ENCODE data around the gene MPZL1. TPM values are rescaled to one million over a fixed set of nuclear protein-coding genes. Genes with fewer than 3 reads are reported as not detected.

Gene MPZL1
- total RNA-seq, 2 experiments from 2014 or later, result 14.8 to 15.4 TPM

DNA sequence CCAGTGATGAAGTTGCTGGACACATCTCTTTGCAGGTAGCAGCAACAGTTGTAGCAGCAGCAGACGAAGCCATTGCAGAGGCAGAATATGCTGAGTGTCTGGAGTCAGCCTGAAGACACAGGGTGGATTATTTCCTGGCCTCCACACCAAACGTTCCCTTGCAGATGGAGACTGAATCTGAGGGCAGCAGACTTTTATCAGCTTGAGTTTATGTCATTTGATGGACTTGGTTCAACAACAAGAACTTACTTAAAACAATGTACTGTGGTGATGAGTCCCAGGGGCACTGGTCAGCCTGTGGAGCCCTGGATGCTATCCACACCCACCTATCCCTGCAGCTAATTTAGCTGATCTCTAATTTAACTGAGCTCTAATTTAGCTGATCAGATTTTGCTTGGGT lies 17.1 kb upstream of the MPZL1 start:
- TF ChIP-seq, protein P1, sequence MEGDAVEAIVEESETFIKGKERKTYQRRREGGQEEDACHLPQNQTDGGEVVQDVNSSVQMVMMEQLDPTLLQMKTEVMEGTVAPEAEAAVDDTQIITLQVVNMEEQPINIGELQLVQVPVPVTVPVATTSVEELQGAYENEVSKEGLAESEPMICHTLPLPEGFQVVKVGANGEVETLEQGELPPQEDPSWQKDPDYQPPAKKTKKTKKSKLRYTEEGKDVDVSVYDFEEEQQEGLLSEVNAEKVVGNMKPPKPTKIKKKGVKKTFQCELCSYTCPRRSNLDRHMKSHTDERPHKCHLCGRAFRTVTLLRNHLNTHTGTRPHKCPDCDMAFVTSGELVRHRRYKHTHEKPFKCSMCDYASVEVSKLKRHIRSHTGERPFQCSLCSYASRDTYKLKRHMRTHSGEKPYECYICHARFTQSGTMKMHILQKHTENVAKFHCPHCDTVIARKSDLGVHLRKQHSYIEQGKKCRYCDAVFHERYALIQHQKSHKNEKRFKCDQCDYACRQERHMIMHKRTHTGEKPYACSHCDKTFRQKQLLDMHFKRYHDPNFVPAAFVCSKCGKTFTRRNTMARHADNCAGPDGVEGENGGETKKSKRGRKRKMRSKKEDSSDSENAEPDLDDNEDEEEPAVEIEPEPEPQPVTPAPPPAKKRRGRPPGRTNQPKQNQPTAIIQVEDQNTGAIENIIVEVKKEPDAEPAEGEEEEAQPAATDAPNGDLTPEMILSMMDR (IDR thresholded peaks at IDR 0.05), result no peak
- Mint-ChIP-seq H3K27me3 (no peaks in the 10 kb centered on the region), H3K4me1 (ENCODE audit: low read depth) (peaks cover 11% of the 10 kb centered on the region), H3K9me3 (no peaks in the 10 kb centered on the region), H3K36me3 (ENCODE audit: low read depth) (peaks cover 21% of the 10 kb centered on the region), H3K27ac (peak overlapping the region; percentile 10), H3K4me3 (no peak overlapping the region)
- DNase-seq, result no peak
- intact Hi-C loops (cut with micrococcal nuclease), result no loop called here
- no peak for ATAC-seq
- POLR2A ChIA-PET, result no interaction called here
- CTCF ChIA-PET, result interaction anchor here (2.6 kb wide), 1 partner anchor 17 kb away, joined by 15 read pairs; no protein-coding TSS in a partner anchor

DNA sequence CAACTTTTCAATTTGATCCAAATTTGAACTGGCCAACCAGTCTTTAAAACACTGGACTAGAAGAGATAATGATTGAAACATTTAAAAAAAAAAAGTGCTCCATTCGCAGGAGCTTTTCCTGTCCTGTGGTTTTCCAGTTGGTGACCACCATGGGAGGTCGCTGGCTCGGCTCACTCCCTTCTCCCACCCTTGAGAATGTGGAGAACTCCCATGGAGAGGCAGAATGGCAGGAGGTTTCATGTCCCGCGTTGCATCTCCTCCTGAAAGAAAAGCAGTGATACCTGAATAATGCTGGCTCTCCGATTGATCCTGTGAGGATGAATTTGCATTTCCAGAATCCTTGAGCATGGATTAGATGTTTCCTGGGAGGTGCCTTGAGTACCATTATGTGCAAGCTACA lies 16.5 kb upstream of the MPZL1 start:
- Mint-ChIP-seq H3K4me3 (no peak overlapping the region), H3K4me1 (ENCODE audit: low read depth) (peaks cover 11% of the 10 kb centered on the region), H3K9me3 (no peaks in the 10 kb centered on the region), H3K36me3 (ENCODE audit: low read depth) (peaks cover 16% of the 10 kb centered on the region), H3K27me3 (no peaks in the 10 kb centered on the region), H3K27ac (peak overlapping the region; percentile 16)
- intact Hi-C loops (cut with micrococcal nuclease), result no loop called here
- DNase-seq, result no peak
- TF ChIP-seq, protein P1 (IDR thresholded peaks at IDR 0.05), result no peak
- CTCF ChIA-PET, result interaction anchor here (1.2 to 2.6 kb wide), 4 partner anchors 15 to 377 kb away, joined by 3 to 15 read pairs (median 4); no protein-coding TSS in a partner anchor
- ATAC-seq, result no peak
- POLR2A ChIA-PET, result no interaction called here

DNA sequence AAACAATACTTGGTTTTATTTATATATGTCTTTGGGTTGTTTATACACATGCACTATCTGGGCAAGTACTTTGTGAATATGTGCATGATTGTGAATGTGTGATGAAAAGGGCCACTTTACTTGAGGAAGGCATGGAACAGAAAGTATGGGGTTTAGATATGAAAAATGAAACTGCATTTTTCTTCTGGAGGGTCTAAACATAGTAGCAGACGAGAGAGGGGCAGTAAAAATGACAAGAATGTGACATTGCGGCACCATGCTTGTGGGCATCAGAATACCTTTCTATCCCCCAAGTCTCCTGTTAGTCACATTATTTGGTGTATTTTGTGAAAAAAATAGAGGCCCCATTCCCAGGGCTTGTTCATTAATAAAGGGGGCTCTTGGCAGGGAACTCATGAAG lies 15.4 kb upstream of the MPZL1 start:
- ChIA-PET POLR2A (interaction anchor here (0.9 kb wide), 1 partner anchor 9 kb away, joined by 3 read pairs; no protein-coding TSS in a partner anchor), CTCF (interaction anchor here (1.2 to 2.6 kb wide), 6 partner anchors 8 to 376 kb away, joined by 3 to 15 read pairs (median 4); no protein-coding TSS in a partner anchor)
- H3K4me3 Mint-ChIP-seq, result no peak overlapping the region
- TF ChIP-seq, protein P1 (IDR thresholded peaks at IDR 0.05), result no peak
- no peak for DNase-seq
- intact Hi-C loops (cut with micrococcal nuclease), result no loop called here
- peaks cover 15% of the 10 kb centered on the region for H3K4me1 Mint-ChIP-seq (ENCODE audit: low read depth)
- no peak for ATAC-seq
- peaks cover 16% of the 10 kb centered on the region for H3K36me3 Mint-ChIP-seq (ENCODE audit: low read depth)
- no peaks in the 10 kb centered on the region for H3K27me3 Mint-ChIP-seq
- no peaks in the 10 kb centered on the region for H3K9me3 Mint-ChIP-seq
- H3K27ac Mint-ChIP-seq, result peak overlapping the region; percentile 31

DNA sequence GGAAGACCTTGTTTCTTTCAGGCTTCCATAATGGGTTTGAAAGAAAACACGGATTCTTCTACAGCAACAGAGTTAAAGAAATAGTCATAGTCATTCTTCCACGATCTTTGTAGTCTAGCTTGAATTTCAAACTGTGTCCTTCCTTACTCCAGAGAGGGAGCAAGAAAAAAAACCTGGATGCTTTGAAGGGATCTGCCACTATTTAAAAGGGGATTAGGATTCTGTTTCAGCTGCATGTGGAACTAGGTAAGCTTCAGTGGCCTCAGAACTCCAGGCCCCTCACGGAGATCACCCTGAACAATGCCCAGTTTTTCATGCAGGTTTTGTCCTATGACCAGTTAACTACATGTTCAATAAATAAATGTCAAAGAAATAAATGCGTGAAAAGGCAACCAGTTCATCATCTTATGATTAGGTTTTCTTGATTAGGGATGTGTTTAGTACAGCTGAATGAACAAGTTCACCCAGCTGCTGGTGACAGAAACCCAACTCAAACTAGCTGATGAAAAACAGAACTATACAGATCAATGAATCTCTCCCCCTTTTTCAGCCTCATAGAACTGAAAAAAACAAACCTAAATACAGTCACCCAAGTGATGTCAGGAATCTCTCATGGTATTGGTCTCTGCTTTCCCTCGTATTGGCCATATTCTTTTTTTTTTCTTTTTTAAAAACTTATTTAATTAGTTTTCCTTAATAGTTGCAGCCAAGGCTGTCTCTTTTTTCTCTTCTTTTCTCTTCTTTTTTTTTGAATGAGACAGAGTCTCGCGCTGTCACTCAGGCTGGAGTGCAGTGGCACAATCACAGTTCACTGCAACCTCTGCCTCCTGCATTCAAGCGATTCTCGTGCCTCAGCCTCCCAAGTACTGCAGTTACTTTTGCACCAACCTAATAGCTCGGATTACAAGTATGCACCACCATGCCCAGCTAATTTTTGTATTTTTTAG lies 14.6 kb upstream of the MPZL1 start:
- H3K9me3 Mint-ChIP-seq, result no peaks in the 10 kb centered on the region
- ChIA-PET POLR2A (interaction anchor here (0.6 to 1.0 kb wide), 4 partner anchors 10 to 92 kb away, joined by 3 to 4 read pairs (median 4); no protein-coding TSS in a partner anchor), CTCF (interaction anchor here (1.2 to 2.3 kb wide), 4 partner anchors 8 to 106 kb away, joined by 3 to 8 read pairs (median 6); no protein-coding TSS in a partner anchor)
- H3K27ac Mint-ChIP-seq, result peak overlapping the region; percentile 36
- intact Hi-C loops (cut with micrococcal nuclease), result no loop called here
- ATAC-seq (no peak), DNase-seq (no peak)
- H3K4me3 Mint-ChIP-seq, result no peak overlapping the region
- TF ChIP-seq, protein P1 (IDR thresholded peaks at IDR 0.05), result no peak
- no peaks in the 10 kb centered on the region for H3K27me3 Mint-ChIP-seq
- peaks cover 15% of the 10 kb centered on the region for H3K4me1 Mint-ChIP-seq (ENCODE audit: low read depth)
- H3K36me3 Mint-ChIP-seq (ENCODE audit: low read depth), result peaks cover 14% of the 10 kb centered on the region
